Hematopoietic multipotent progenitor cell treated with erythropoietin and hydrocortisone succinate and interleukin-3 and kit ligand, for 8 days (in vitro differentiated cells): ENCODE results near the gene JAM3.
"Not testable (repeated sequence)": the region's sequence is repeated elsewhere in the genome, so short reads cannot be mapped to it uniquely, and the experiment has no call there.

Experiments used
- DNase-seq: peaks from one replicate; pipeline ENCODE4 v3.0.0-alpha.2; 2015

JAM3 gene

GRCh38 chr11:134150195-134150903, 81.5 kb downstream of the JAM3 start:
- DNase-seq = no peak

- no peak for DNase-seq
Observed at GRCh38 chr11:134151083-134151747, 82.3 kb downstream of the JAM3 start.

- DNase-seq = no peak
Observed at GRCh38 chr11:134152696-134153095, 83.8 kb downstream of the JAM3 start.

- no peak for DNase-seq
Observed at GRCh38 chr11:134153147-134153905, 84.5 kb downstream of the JAM3 start.

- no peak for DNase-seq
Observed at GRCh38 chr11:134154441-134154840, 85.6 kb downstream of the JAM3 start.

GRCh38 chr11:134155456-134155855, 86.6 kb downstream of the JAM3 start:
- DNase-seq = no peak

GRCh38 chr11:134155946-134156865, 87.3 kb downstream of the JAM3 start:
- DNase-seq = no peak

- no peak for DNase-seq
Observed at GRCh38 chr11:134157451-134157850, 88.6 kb downstream of the JAM3 start.

GRCh38 chr11:134158023-134158422, 89.2 kb downstream of the JAM3 start:
- DNase-seq = no peak

- DNase-seq = no peak
Observed at GRCh38 chr11:134159652-134160051, 90.8 kb downstream of the JAM3 start.

- DNase-seq = no peak
Observed at GRCh38 chr11:134164490-134165370, 95.9 kb downstream of the JAM3 start.

- no peak for DNase-seq
Observed at GRCh38 chr11:134170177-134170918, 101.5 kb downstream of the JAM3 start.

- DNase-seq = no peak
Observed at GRCh38 chr11:134170919-134171281, 102.0 kb downstream of the JAM3 start.

- no peak for DNase-seq
Observed at GRCh38 chr11:134171951-134172350, 103.1 kb downstream of the JAM3 start.

GRCh38 chr11:134173296-134173695, 104.4 kb downstream of the JAM3 start:
- DNase-seq = no peak

- DNase-seq = no peak
Observed at GRCh38 chr11:134176284-134176683, 107.4 kb downstream of the JAM3 start.

- no peak for DNase-seq
Observed at GRCh38 chr11:134178032-134178674, 109.3 kb downstream of the JAM3 start.

- no peak for DNase-seq
Observed at GRCh38 chr11:134181707-134182106, 112.8 kb downstream of the JAM3 start.

GRCh38 chr11:134188092-134188491, 119.2 kb downstream of the JAM3 start:
- not testable (repeated sequence) for DNase-seq

- DNase-seq = peak; percentile 5
Observed at GRCh38 chr11:134196756-134197155, 127.9 kb downstream of the JAM3 start.

- no peak for DNase-seq
Observed at GRCh38 chr11:134199531-134199930, 130.7 kb downstream of the JAM3 start.
